ENCODE results near the gene MYO1A. TPM values are rescaled to one million over a fixed set of nuclear protein-coding genes. Genes with fewer than 3 reads are reported as not detected.
"Not testable (repeated sequence)": the region's sequence is repeated elsewhere in the genome, so short reads cannot be mapped to it uniquely, and the experiment has no call there.

The MYO1A gene
- total RNA-seq, 4 donors from 2014 or later: 0.38 to 0.48 TPM; not detected in 2

GRCh38 chr12:56988207-56988739 lies 61.7 kb downstream of the MYO1A start:
- Histone ChIP-seq H3K9me3 (no peaks in the 10 kb centered on the region), H3K36me3 (no peaks in the 10 kb centered on the region), H3K27ac (no peak overlapping the region), H3K27me3 (no peaks in the 10 kb centered on the region), H3K4me1 (peaks cover 27 to 52% (median 37%) of the 10 kb centered on the region in 3 donors), H3K4me3 (no peak overlapping the region)
- intact Hi-C loops (cut with DNase I): loop anchor here (5.0 kb wide), 1 partner anchor 231 kb away; no protein-coding TSS in a partner anchor
- TF ChIP-seq CTCF (IDR thresholded peaks at IDR 0.05) (no peak), POLR2A (IDR thresholded peaks at IDR 0.05) (no peak)
- DNase-seq: no peak
- 55 to 59% methylated on average over 5 of the region's 5 CpGs for WGBS, 2 donors

DNA sequence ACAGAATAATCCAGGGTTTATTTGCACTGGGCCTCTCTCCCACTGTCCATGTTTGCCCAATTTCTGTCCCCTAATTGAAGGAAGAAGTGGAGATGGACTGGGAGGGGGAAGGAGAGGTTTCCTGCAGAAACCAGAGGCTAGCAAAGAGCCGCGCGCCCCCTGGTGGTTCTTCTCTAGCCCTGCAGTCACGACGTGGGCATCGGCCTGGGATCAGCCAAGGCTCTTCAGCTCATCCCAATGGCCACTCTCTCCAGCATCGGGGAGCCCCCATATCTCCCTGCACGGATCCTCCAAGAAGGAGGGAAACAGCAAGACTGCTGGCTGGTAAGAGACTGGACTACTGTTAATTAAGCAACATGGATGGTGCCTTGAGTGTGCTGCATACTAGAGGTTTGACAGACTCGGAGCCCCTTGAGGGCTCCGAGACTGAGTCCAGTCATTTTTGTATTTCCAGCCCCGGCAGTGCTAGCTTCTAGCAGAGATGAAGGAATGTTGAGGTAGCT lies 62.3 kb downstream of the MYO1A start:
- TF ChIP-seq CTCF (IDR thresholded peaks at IDR 0.05) (peak; percentile 94 to 98 (median 96)), POLR2A (IDR thresholded peaks at IDR 0.05) (no peak)
- intact Hi-C loops (cut with DNase I): loop anchor here (5.0 kb wide), 1 partner anchor 230 kb away; no protein-coding TSS in a partner anchor
- 19 to 26% methylated on average over 8 to 11 of the region's 11 CpGs for WGBS, 2 donors
- no peak for DNase-seq
- peak overlapping the region in 1 of 4 donors; percentile 31 for H3K27ac ChIP-seq
- H3K27me3 ChIP-seq: no peaks in the 10 kb centered on the region
- no peaks in the 10 kb centered on the region for H3K9me3 ChIP-seq
- no peaks in the 10 kb centered on the region for H3K36me3 ChIP-seq
- H3K4me1 ChIP-seq: peaks cover 27 to 52% (median 37%) of the 10 kb centered on the region in 3 donors
- H3K4me3 ChIP-seq: no peak overlapping the region

DNA sequence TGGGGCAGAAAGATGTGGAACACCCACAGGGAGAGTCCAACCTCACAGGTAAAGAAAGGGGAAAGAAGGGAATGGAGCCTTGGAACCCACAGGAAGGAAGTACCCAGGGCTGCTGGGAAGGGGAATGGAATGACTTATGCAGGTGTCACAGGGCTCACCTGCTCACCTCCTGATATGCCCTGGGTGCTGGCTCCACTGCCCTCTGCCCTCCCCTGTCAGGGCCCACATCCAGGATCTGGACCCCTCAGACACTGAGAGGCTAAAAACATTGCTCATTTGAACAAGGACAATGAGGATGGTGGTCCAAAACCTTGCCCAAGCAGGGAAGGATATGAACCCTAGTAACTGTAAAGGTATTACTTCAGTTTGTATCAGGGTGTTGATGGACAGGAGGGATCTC lies 62.9 kb downstream of the MYO1A start:
- no peak for DNase-seq
- intact Hi-C loops (cut with DNase I): loop anchor here (5.0 kb wide), 1 partner anchor 230 kb away; no protein-coding TSS in a partner anchor

DNA sequence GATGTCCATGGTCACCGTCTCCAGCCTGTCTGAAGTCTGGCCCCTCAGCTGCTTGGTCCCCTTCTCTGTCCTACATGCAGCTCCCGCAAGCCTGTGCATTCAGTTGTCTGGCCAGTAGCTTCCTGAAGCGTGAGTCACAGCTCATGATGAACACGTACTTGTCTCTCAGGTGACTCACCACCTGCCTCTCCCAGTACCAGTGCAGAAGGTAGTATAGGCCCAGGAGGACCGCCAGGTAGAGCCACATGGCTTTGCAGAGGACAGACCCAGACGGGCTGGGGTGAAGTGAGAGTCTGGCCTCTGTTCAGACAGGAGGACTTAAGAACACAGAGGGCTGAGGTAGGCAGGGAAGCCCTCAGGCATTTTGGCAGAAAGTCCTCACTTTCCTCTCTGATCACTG lies 64.2 kb downstream of the MYO1A start:
- not testable (repeated sequence) for H3K9me3 ChIP-seq, H3K36me3 ChIP-seq, H3K27me3 ChIP-seq, H3K4me3 ChIP-seq, DNase-seq
- intact Hi-C loops (cut with DNase I): loop anchor here (5.0 kb wide), 1 partner anchor 228 kb away; no protein-coding TSS in a partner anchor
- Histone ChIP-seq H3K4me1 (peaks cover 18 to 41% (median 23%) of the 10 kb centered on the region in 3 donors), H3K27ac (peak overlapping the region; percentile 5 to 76 (median 40))
- 10% methylated on average over 3 of the region's 6 CpGs; no CpG with 5 or more reads in 1 of the 2 donors for WGBS, 2 donors
- peak in 2 of 6 experiments; percentile 5 to 37 for TF ChIP-seq CTCF (IDR thresholded peaks at IDR 0.05)

More for the DNA sequence above, 62.9 kb downstream of the MYO1A start:
- H3K4me1 ChIP-seq: peaks cover 27 to 50% (median 36%) of the 10 kb centered on the region in 3 donors
- TF ChIP-seq POLR2A (IDR thresholded peaks at IDR 0.05): no peak
- TF ChIP-seq CTCF (IDR thresholded peaks at IDR 0.05): no peak
- no peak overlapping the region for H3K4me3 ChIP-seq
- H3K27me3 ChIP-seq: no peaks in the 10 kb centered on the region
- H3K27ac ChIP-seq: peak overlapping the region in 2 of 4 donors; percentile 31 to 76
- H3K9me3 ChIP-seq: no peaks in the 10 kb centered on the region
- H3K36me3 ChIP-seq: no peaks in the 10 kb centered on the region

- 96% methylated on average over 4 of the region's 4 CpGs; no CpG with 5 or more reads in 1 of the 2 donors for WGBS, 2 donors
- TF ChIP-seq CTCF (IDR thresholded peaks at IDR 0.05): no peak
- TF ChIP-seq POLR2A (IDR thresholded peaks at IDR 0.05): no peak
- no peak overlapping the region for H3K27ac ChIP-seq
- peaks cover 14 to 45% (median 22%) of the 10 kb centered on the region in 3 donors for H3K4me1 ChIP-seq
- DNase-seq: no peak
- no peaks in the 10 kb centered on the region for H3K36me3 ChIP-seq
- H3K4me3 ChIP-seq: no peak overlapping the region
- intact Hi-C loops (cut with DNase I): no loop called here
- no peaks in the 10 kb centered on the region for H3K9me3 ChIP-seq
- H3K27me3 ChIP-seq: no peaks in the 10 kb centered on the region
Observed at GRCh38 chr12:56983386-56983785, 66.5 kb downstream of the MYO1A start.

- DNase-seq; intact Hi-C loops (cut with DNase I); H3K36me3 ChIP-seq; H3K27ac ChIP-seq; H3K4me3 ChIP-seq; H3K9me3 ChIP-seq; H3K27me3 ChIP-seq: not testable (repeated sequence)
- whole genome bisulfite sequencing, 2 donors: 92% methylated on average over 2 of the region's 3 CpGs; no CpG with 5 or more reads in 1 of the 2 donors
- H3K4me1 ChIP-seq: peaks cover 13 to 38% (median 20%) of the 10 kb centered on the region in 3 donors
Observed at GRCh38 chr12:56982578-56983236, 67.2 kb downstream of the MYO1A start.
